H9 (cell line): ENCODE results near the gene TSC22D3. TPM values are rescaled to one million over a fixed set of nuclear protein-coding genes. Genes with fewer than 3 reads are reported as not detected.

Experiments used
- DNase-seq: peaks from one replicate; pipeline ENCODE4 v3.0.0-alpha.2; 2017
- H2AFZ ChIP-seq: one replicate; pipeline ENCODE4 v1.6.1; 2013; ENCODE audit warnings: mild to moderate bottlenecking, low read length, control low read depth, moderate library complexity
- H2AK5ac ChIP-seq: 2 replicates; pipeline ENCODE4 v1.6.1; 2013; ENCODE audit warnings: low read length, control low read depth, mixed read lengths; ENCODE audit not compliant: insufficient read length
- H2BK120ac ChIP-seq: one replicate; pipeline ENCODE4 v1.6.1; 2013; ENCODE audit warnings: low read depth, mild to moderate bottlenecking, low read length, control low read depth, inconsistent platforms; ENCODE audit not compliant: poor library complexity, severe bottlenecking
- H2BK12ac ChIP-seq: 2 replicates; pipeline ENCODE4 v1.6.1; 2013; ENCODE audit warnings: low read length, control low read depth, mixed read lengths, low read depth; ENCODE audit not compliant: insufficient read length
- H2BK15ac ChIP-seq: 2 replicates; pipeline ENCODE4 v1.6.1; 2013; ENCODE audit warnings: low read depth, low read length, control low read depth
- H2BK20ac ChIP-seq: one replicate; pipeline ENCODE4 v1.6.1; 2013; ENCODE audit warnings: low read depth, mild to moderate bottlenecking, low read length, control low read depth, inconsistent platforms; ENCODE audit not compliant: poor library complexity, severe bottlenecking
- H2BK5ac ChIP-seq: 2 replicates; pipeline ENCODE4 v1.6.1; 2013; ENCODE audit warnings: low read length, control low read depth, mixed read lengths; ENCODE audit not compliant: insufficient read length
- H3K14ac ChIP-seq: 2 replicates; pipeline ENCODE4 v1.6.1; 2013; ENCODE audit warnings: low read length, control low read depth; ENCODE audit not compliant: insufficient read depth
- H3K18ac ChIP-seq: 2 replicates; pipeline ENCODE4 v1.6.1; 2013; ENCODE audit warnings: low read depth, mild to moderate bottlenecking, mixed read lengths, low read length, control low read depth; ENCODE audit not compliant: insufficient read length
- H3K23ac ChIP-seq: 2 replicates; pipeline ENCODE4 v1.6.1; 2013; ENCODE audit warnings: low read length, control low read depth, mixed read lengths, low read depth; ENCODE audit not compliant: insufficient read length
- H3K23me2 ChIP-seq: 2 replicates; pipeline ENCODE4 v1.6.1; 2013; ENCODE audit warnings: low read depth, mild to moderate bottlenecking, mixed read lengths, low read length, control low read depth; ENCODE audit not compliant: insufficient read length, poor library complexity, severe bottlenecking
- H3K27ac ChIP-seq: 2 replicates; pipeline ENCODE4 v1.5.1; 2013; ENCODE audit warnings: low read length, control low read depth, mixed read lengths, low read depth; ENCODE audit not compliant: insufficient read length
- H3K27me3 ChIP-seq: 2 replicates; pipeline ENCODE4 v1.6.1; 2013; ENCODE audit warnings: low read length, control low read depth, inconsistent platforms; ENCODE audit not compliant: insufficient read depth
- H3K4ac ChIP-seq: 2 replicates; pipeline ENCODE4 v1.6.1; 2013; ENCODE audit warnings: low read depth, mild to moderate bottlenecking, control low read depth, inconsistent platforms, low read length, moderate library complexity
- H3K4me1 ChIP-seq: 2 replicates; pipeline ENCODE4 v1.6.1; 2013; ENCODE audit warnings: low read length, control low read depth, inconsistent platforms; ENCODE audit not compliant: insufficient read depth
- H3K4me2 ChIP-seq: 2 replicates; pipeline ENCODE4 v1.6.1; 2013; ENCODE audit warnings: low read length, control low read depth, mixed read lengths; ENCODE audit not compliant: insufficient read length, insufficient read depth
- H3K56ac ChIP-seq: 2 replicates; pipeline ENCODE4 v1.6.1; 2013; ENCODE audit warnings: low read depth, mild to moderate bottlenecking, mixed read lengths, low read length, control low read depth; ENCODE audit not compliant: insufficient read length
- H3K79me1 ChIP-seq: 2 replicates; pipeline ENCODE4 v1.6.1; 2013; ENCODE audit warnings: low read depth, mild to moderate bottlenecking, moderate library complexity, low read length, control low read depth, inconsistent platforms; ENCODE audit not compliant: insufficient read depth, poor library complexity, severe bottlenecking
- H3K79me2 ChIP-seq: 2 replicates; pipeline ENCODE4 v1.6.1; 2013; ENCODE audit warnings: low read length, control low read depth, inconsistent platforms; ENCODE audit not compliant: insufficient read depth
- H3K9ac ChIP-seq: 2 replicates; pipeline ENCODE4 v1.6.1; 2013; ENCODE audit warnings: low read length, control low read depth, mixed read lengths; ENCODE audit not compliant: insufficient read length; ENCODE audit errors: extremely low read depth
- H3K9me3 ChIP-seq: one replicate; pipeline ENCODE4 v1.6.1; 2013; ENCODE audit warnings: low read depth, low read length, inconsistent platforms; ENCODE audit not compliant: control insufficient read depth
- H3T11ph ChIP-seq: one replicate; pipeline ENCODE4 v1.6.1; 2013; ENCODE audit warnings: mild to moderate bottlenecking, low read length, control low read depth, inconsistent platforms
- H4K20me1 ChIP-seq: one replicate; pipeline ENCODE4 v1.6.1; 2013; ENCODE audit not compliant: control insufficient read depth, insufficient read length, insufficient read depth
- H4K5ac ChIP-seq: 2 replicates; pipeline ENCODE4 v1.6.1; 2013; ENCODE audit warnings: low read depth, mild to moderate bottlenecking, mixed read lengths, low read length, control low read depth; ENCODE audit not compliant: insufficient read length
- H4K8ac ChIP-seq: replicated peaks from 2 replicates; pipeline ENCODE4 v1.6.1; 2013; ENCODE audit warnings: low read length, control low read depth, mixed read lengths, low read depth; ENCODE audit not compliant: insufficient read length
- H4K91ac ChIP-seq: 2 replicates; pipeline ENCODE4 v1.6.1; 2013; ENCODE audit warnings: low read depth, mild to moderate bottlenecking, moderate library complexity, mixed read lengths, low read length, control low read depth; ENCODE audit not compliant: insufficient read length
- H3K27ac Mint-ChIP-seq, 3 experiments: 2 replicates in 2 of 3; 3 replicates in 1 of 3; pipeline ENCODE4 v1.8.0; 2020 to 2021; ENCODE audit warnings: mixed read lengths in 3 of 3, mild to moderate bottlenecking in 1 of 3, moderate library complexity in 1 of 3
- H3K27me3 Mint-ChIP-seq: 2 replicates; pipeline ENCODE4 v1.8.0; 2021; ENCODE audit warnings: low read depth, mild to moderate bottlenecking, moderate library complexity, mixed read lengths
- H3K36me3 Mint-ChIP-seq, 3 experiments: 2 replicates in 2 of 3; 3 replicates in 1 of 3; pipeline ENCODE4 v1.8.0; 2020 to 2021; ENCODE audit warnings: low read depth in 3 of 3, mixed read lengths in 3 of 3; ENCODE audit not compliant: insufficient read depth in 1 of 3
- H3K4me1 Mint-ChIP-seq, 2 experiments: 2 replicates each; pipeline ENCODE4 v1.8.0; 2020; ENCODE audit warnings: mixed read lengths in 2 of 2
- H3K4me3 Mint-ChIP-seq, 2 experiments: 2 replicates in 1 of 2; 3 replicates in 1 of 2; pipeline ENCODE4 v1.8.0; 2020 to 2021; ENCODE audit warnings: mild to moderate bottlenecking in 2 of 2, mixed read lengths in 2 of 2, moderate library complexity in 1 of 2
- H3K9me3 Mint-ChIP-seq, 2 experiments: 2 replicates in 1 of 2; 3 replicates in 1 of 2; pipeline ENCODE4 v1.8.0; 2020; ENCODE audit warnings: mild to moderate bottlenecking in 2 of 2, mixed read lengths in 2 of 2, moderate library complexity in 1 of 2
- WGBS: extraction: QIAGEN DNeasy Blood & Tissue Kit; methylation state at CpG from one replicate; pipeline ENCODE4 v1.1.7; 2013; ENCODE audit warnings: missing lambda C conversion rate, low lambda C conversion rate, mixed read lengths; ENCODE audit not compliant: insufficient read length; ENCODE audit errors: extremely low coverage; 5-methylcytosine and 5-hydroxymethylcytosine counted together
- total RNA-seq: library from RNA; stranded (reverse); gene quantifications from 2 replicates; pipeline ENCODE4 v1.2.1, GENCODE V29; 2021
- TF ChIP-seq, protein P1 (sequence below): fragments of 200-600 bp; sonication (generic); conservative IDR thresholded peaks from 3 replicates; pipeline ENCODE4 v1.8.0; 2021; ENCODE audit warnings: antibody characterized with exemption, mild to moderate bottlenecking

TSC22D3 gene
- total RNA-seq, 1 experiment from 2014 or later, result 10.5 TPM

DNA sequence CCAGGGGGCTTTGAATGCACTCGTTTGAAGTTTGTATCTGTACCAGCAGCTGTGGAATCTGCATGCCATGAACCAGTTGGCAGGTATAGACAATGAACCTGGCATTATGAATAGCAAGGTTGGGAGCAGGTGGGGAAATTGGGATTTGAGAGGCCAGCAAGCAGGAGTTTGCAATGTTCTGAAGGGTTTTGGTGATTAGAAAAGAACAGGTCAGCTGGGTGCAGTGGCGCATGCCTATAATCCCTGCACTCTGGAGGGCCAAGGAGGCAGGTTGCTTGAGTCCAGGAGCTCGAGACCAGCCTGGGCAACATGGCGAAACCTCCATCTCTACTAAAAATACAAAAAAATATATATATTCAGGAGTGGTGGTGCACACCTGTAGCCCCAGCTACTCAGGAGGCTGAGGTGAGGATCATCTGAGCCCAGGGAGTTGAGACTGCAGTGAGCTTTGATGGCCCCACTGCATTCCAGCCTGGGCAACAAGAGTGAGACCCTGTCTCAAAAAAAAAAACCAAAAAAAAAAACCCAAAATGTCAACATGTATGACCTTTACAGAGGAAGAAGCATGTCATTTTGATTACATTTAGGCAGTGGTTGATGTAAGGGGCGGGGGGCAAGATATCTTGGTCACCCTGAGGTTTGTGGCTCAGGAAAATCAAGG lies 63.9 kb downstream of the TSC22D3 start:
- Histone ChIP-seq H3K79me1 (no peaks in the 10 kb centered on the region), H3K27ac (no peak overlapping the region), H2BK15ac (no peak overlapping the region), H3K9me3 (no peaks in the 10 kb centered on the region), H3K23me2 (peaks cover 6% of the 10 kb centered on the region), H3K18ac (peak overlapping the region; percentile 44), H4K5ac (no peak overlapping the region), H2AK5ac (no peak overlapping the region), H3K4me2 (no peak overlapping the region), H3K4ac (no peak overlapping the region), H2BK12ac (peak overlapping the region; percentile 45), H2BK5ac (no peak overlapping the region), H3K79me2 (no peaks in the 10 kb centered on the region), H3T11ph (no peak overlapping the region), H4K8ac (no peak overlapping the region), H3K4me1 (peaks cover 2% of the 10 kb centered on the region; the same call in 1 of the 2 replicates), H3K9ac (no peak overlapping the region), H3K23ac (no peak overlapping the region), H3K14ac (no peak overlapping the region), H2BK120ac (no peak overlapping the region), H3K27me3 (no peaks in the 10 kb centered on the region; the same call in 1 of the 2 replicates), H4K20me1 (no peaks in the 10 kb centered on the region), H3K56ac (no peak overlapping the region), H2BK20ac (no peak overlapping the region), H4K91ac (no peak overlapping the region), H2AFZ (no peak overlapping the region)
- Mint-ChIP-seq H3K27me3 (peaks cover 2% of the 10 kb centered on the region), H3K27ac (peak overlapping the region in 1 of 3 experiments; percentile 68; a peak in 2 of 7 replicates), H3K4me3 (no peak overlapping the region; a peak in 1 of 5 replicates), H3K36me3 (peaks cover 0 to 23% (median 10%) of the 10 kb centered on the region in 3 experiments; a peak in 5 of 7 replicates), H3K4me1 (peaks cover 9 to 16% of the 10 kb centered on the region in 2 experiments), H3K9me3 (peaks cover 0 to 46% of the 10 kb centered on the region in 2 experiments; a peak in 2 of 5 replicates)
- TF ChIP-seq, protein P1, sequence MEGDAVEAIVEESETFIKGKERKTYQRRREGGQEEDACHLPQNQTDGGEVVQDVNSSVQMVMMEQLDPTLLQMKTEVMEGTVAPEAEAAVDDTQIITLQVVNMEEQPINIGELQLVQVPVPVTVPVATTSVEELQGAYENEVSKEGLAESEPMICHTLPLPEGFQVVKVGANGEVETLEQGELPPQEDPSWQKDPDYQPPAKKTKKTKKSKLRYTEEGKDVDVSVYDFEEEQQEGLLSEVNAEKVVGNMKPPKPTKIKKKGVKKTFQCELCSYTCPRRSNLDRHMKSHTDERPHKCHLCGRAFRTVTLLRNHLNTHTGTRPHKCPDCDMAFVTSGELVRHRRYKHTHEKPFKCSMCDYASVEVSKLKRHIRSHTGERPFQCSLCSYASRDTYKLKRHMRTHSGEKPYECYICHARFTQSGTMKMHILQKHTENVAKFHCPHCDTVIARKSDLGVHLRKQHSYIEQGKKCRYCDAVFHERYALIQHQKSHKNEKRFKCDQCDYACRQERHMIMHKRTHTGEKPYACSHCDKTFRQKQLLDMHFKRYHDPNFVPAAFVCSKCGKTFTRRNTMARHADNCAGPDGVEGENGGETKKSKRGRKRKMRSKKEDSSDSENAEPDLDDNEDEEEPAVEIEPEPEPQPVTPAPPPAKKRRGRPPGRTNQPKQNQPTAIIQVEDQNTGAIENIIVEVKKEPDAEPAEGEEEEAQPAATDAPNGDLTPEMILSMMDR, result no peak
- no CpG with 5 or more reads among the region's 5 CpGs for WGBS
- no peak for DNase-seq
